Stimulated activated CD8-positive, alpha-beta memory T cell treated with anti-CD3 and anti-CD28 coated beads, Interleukin-4, amount 100 ng/mL, for 4 hours (primary cell): ENCODE measurements around the gene LDB2.

Experiments
- DNase-seq, 2 donors: peaks; one replicate each; pipeline ENCODE4 v3.0.0-alpha.2; 2020; ENCODE audit warnings: low read depth in 2 of 2, low spot score in 1 of 2

Gene LDB2

DNA sequence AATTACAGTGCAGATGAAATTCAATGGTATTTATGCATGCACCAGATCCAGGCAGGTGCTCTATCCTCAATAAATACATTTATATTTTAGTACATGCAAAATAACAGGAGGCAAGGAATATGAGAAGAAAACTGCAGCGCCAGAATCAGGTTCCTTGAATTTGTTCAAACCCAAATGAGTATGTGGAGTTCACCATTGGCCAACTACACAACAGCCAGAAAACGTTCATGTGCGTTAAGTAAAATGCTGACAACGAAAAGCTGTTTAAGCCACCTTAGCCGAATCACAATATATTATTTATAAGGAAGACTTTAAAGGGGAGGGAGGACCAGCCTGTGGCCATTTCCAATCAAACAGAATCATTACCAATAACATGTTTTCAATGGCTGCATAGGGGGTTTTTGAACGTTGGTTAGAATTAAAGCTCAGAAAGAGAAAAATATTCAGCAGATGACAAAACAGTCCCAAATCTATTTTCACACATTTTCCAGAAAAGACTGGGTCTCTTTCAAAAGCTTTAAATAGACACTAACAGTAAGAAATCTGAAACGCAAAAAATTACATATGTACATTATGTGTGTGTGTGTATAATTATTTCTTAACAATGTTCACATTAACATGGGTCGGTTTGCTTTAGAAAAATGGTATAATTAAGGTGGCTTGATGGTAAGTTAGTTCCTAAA lies 171.9 kb downstream of the LDB2 start:
- DNase-seq = no peak

DNA sequence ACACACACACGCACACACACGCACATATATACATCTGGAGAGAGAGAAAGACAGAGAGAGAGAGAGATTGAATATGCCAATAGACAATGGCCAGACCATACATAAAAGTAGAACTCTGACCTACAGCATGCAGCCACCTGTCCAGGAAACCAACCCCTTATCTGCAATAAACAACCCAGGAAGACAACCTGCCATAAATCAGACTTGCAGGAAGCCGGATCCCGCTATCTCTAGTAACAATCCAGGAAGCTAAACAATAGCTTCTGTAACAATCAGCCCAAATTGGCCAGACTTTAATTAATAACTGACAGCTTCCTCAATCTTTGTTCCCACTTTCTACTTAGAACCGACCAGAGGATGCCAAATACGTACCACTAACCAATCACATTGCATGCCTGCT lies 173.2 kb downstream of the LDB2 start:
- no peak for DNase-seq

DNA sequence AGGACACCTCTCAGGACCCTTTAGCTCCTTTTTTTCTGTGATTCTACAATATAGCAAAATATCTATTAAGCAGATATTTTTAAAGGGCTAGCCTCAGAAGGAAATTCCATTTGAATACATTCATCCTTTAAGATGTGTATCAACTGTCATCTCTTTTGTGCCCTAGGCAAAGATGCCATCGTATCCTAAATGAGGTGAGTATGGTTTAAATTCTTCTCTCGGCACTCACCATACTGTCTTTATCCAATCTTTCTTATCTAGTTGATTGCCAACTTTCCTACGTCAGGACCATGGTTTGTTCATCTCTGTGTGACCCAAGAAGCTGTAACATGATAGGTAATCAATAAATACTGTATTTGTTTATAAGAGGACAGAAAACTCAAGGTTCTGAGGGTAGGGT lies 176.0 kb downstream of the LDB2 start:
- DNase-seq = no peak

DNA sequence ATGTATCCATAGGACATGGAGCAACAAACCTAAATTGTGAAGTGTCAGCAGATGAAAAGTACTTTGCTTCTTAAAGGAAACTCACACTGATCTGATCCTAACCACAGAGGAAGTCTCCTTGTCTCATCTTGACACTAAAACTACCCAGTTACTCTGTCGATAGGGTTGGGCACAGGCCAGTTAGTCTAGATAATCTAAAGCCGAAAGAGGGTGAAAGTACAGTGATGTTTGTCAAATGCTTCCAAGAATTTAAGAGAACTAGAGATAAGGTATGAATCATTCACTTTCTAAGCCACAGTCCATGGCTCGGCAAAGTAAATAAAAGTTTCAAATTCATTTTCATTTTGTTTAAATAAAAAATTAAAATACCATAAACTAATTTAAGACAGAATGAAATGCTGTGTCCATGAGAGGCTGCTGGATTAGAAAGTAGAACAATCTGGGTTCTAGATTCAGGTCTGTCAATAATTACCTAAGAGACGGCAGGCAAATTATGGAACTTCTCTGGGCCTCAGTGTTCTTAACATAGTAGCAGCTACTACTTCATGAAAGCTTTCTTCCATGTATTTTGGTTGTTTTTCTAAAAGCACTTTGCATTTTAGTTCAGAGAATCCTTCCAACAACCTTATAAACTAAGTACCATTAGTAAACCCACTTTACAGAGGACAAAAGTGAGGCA lies 176.7 kb downstream of the LDB2 start:
- DNase-seq = no peak

DNA sequence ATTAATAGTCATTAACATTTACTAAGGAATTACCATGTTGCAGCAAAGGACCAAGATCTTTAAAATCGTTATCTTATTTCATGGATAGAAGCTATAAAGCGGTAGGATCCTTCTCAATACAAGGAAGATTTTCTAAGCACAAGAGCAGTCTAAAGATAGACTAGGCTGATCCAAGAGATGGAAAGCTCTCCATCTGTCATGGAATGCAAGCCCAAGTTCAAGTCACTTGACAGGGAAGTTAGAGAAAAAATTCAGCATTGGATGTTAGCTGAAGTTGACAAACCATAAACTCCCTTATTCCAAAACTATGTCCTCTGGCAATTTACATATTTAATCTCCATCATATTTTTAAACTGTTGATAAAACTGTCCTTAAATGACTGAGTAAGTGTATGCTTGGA lies 177.7 kb downstream of the LDB2 start:
- no peak for DNase-seq

DNA sequence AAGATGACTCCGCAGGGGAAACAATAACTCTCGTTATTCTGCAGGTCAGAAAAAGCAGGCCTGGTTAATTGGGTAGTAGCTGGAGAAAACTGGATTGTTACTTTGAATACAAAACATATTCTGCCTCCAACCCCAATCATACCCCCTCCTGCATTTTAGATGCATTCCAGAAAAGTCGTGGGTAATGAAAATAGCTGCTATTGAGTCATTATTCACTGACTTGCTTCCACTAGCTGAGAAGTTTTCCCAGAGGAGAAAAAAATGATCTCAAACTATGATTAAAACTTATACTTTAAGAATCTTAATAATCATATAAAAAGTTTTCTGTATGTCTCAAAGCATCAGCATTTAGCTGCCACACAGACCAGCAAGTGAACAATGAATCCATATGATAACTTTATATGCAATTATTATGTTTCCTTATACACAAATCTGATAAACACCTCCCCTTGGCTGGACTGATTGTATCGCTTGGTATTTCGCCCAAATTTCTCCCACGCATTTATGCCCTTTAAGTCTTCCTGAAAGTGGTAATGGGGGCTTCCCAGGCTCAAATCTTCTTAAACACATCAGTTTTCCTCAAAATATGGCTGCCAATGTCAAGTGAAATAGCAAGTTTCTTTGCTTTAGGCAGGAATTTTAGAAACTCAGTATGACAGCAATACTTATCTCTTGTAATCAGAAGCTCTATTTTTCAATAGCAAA lies 181.0 kb downstream of the LDB2 start:
- DNase-seq = no peak

DNA sequence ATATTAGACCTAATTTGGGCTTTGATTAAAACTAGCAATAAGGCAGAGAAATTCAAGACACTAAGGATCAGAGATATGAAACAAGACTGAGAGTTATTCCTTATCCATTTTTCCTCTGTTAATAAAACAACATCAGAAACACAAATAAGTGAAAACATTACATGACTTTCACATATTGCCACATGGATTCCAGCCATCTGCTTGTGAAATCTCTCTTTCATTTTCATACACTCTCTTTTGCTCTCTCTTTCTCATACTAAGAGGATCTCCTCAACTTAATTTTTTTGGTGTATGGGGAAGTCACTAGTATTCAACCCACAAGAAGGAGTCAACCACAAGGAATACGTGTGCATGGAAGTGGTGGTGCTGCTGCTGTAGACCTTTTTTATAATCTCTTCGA lies 183.0 kb downstream of the LDB2 start:
- no peak for DNase-seq

DNA sequence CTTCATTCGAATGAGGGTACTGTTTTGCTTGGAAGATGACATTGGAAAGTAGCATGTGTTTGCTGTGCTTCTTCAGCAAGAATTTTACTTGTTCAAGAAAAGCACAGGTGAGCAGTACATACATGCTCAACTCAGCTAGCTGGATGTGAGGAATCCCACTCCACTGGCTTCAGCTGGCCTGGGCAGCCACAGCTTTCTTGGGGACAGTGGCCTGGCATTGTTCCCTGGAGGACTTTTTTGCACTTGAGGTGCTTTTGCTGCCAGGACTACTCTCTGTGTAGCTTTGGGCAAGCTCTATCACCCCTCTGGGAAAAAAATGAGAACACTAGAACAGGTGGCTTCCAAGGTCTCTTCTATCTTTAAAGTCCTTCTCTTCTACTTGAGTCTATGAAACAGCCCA lies 184.3 kb downstream of the LDB2 start:
- DNase-seq = no peak

DNA sequence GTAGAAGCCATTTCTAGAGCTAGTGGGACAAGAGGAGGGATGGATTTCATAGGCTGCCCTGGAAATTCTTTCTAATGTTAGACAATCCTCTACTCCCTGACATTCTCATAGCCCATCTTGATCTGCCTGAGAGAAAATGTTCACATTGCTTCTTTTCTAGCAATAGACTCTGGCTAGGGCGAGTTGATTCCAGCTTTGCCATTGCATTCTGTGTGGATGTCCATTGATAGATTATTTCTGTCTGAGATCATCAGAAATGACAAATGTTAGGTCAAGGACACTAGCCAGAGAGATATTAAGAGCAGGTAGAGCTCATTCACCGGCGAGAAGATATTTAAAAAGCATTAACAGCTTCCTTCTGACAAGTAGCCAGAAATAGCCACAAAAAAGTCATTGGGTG lies 184.7 kb downstream of the LDB2 start:
- DNase-seq = no peak

DNA sequence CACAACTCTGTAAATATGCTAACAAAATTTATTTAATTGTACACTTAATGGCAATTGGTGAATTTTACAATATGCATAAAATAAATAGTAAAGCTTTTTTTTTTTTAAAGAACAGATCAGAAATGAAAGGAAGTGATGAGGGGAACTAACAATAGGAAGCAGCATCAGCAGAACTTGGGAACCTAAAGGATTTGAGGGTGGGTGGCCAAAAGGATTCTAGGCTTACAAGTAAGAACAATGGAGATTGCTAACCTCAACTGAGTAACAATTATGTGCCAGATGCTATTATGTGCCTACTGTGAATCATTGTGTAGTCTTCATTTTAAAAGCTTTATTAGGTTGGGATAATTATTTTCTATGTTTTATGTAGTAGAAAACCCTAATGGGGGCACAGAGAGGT lies 185.2 kb downstream of the LDB2 start:
- DNase-seq = no peak

DNA sequence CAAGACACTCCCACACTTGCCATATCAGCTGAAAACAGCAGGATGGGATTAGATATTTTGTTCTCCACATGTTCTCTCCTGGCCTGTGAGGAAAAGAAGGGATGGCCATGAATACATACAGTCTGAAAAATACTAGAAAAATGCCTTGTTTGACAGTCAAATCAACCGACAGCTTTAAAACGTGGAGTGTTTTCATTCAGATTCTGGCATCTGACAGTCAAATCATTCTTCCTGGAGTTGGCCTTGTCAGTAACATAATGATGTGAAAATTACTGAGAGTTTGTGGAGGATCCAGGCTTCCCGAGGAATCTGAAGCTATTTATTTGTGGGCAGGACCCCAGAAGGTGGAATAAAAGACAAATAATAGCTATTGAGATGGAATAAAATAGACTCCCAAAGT lies 188.2 kb downstream of the LDB2 start:
- DNase-seq = no peak

DNA sequence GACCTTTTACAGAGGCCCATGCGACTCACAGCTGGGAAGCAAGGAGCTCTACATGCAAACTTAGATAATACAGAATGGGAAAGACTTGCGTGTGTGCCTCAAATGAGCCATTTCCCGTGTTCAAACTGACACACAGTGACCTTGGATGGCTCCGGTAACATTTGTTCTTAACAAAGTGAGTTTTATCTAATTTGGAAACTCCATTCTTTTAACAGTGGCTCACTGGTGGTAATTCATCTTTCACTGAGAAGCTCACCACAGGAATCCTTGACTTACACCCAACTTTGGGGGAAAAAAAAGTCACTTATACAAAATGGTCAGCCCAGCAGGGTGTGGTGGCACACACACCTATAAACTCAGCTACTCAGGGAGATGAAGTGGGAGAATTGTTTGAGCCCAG lies 190.6 kb downstream of the LDB2 start:
- no peak for DNase-seq

DNA sequence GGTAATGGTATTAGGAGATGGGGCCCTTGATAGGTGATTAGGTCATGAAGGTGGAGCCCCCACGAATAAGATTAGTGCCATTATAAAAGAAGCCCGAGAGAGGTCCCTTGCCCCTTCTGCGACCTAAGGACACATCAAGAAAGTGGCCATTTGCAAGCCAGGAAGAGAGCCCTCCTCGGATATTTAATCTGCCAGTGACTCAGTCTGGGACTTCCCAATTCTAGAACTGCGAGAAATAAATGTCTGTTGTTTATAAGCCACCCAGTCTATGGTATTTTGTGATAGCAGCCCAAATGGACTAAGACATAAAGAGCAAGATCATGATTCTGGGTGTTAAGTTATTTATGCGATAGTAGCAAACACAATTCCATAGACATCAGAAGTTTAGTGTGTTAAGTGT lies 192.2 kb downstream of the LDB2 start:
- DNase-seq = no peak

DNA sequence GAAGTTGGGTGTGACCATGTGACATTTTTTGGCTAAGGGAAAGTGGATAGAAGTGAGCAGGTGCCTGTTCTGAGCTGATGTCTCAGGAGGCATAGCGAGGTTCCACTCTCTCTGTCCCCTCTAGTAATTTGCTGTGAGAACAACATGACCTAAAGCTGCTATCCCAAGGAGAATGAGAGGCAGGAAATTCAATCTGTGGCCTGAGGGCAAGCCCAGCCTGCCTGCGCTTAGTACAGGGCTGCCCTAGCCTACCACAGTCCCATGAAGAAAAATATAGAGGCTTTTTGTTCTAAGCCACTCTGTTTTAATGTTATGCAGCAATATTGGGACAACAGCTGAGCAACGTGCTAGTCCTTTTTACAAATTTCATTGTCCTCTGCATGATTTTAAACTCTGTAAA lies 193.1 kb downstream of the LDB2 start:
- no peak for DNase-seq

DNA sequence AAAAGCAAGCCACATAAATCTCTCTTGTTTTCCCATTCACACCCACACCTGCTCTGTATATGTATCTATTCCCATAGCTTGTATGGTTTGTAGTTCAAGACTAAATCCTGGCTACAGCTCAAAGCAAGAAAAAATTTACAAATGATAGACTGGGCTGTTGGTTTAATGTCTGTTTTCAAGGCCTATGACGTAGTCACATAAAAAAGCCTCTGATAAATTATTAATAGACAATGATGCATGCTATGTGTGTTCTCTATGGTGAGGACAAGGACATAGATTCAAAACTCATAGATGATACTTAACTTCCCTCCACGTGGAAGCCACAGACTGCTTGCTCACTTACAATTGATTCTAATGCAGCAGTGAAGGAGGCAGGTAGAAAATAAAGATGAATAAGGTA lies 194.0 kb downstream of the LDB2 start:
- no peak for DNase-seq

DNA sequence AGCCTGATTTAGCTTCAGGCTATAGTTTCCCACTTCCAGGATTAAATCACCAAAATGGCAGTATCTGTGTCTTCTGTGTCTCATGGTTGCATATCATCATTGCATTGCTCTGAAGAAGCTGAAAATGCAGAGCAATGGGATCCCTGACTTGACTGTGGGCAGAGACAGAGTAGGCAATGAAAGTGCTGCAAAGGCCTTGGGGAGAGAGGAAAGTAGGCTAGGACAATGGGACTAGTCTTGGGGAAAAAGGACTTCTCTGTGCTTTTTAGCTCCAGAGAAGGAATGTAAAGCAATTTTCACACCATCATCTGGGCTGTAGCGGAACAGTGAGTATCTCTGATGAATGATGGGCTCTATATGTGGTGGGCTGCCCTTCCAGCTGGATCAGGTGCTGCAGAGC lies 202.5 kb downstream of the LDB2 start:
- no peak for DNase-seq

DNA sequence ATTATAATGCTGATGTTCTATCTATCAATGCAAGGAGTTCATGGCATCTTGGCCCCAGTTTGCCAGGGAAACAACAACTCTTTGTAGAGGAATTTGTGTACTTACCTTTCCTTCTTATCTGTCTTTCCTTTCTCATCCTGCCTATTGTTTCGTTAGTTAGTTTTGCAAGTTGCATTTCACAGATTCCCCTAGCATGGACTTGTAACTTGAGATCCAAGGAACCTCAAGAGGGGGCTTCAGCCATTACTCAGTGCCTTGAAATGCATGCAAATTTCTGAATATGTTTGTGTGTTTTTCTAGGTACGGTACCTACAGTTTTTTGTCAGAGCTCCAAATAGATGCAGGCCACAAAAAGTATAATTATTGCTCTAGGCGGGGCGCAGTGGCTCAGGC lies 203.6 kb downstream of the LDB2 start:
- no peak for DNase-seq

DNA sequence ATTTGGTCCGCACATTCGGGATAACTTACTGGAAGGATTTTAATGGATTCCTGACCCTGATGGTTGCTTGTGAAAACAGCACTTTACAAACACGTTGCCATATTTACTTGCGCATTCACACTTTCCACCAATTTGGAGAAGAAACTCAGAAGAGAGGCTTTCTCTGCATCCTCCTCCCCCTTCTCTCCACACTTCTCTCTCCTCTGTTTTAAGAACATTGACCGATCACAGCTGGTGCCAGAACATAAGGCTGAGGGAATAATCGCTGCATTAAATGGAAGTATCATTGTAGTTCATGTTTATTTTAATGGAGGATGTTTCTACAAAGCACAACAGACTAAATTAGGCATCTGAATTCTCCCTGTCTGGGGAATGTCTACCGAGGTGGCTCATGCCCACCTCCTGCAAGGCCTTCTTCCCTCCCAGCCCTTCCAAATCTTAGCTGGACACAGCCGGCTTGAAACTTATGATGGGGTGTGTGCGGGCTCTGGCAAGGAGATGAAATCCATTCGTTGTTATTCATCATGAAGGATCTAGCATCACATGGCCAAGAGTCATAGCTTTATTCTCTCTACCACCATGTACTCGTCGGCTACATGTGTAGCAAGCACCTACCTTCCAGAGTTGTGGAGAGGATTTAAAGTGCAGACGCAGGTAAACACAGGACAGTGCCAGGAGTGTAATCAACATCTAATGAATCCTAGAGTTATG lies 204.1 kb downstream of the LDB2 start:
- no peak for DNase-seq

DNA sequence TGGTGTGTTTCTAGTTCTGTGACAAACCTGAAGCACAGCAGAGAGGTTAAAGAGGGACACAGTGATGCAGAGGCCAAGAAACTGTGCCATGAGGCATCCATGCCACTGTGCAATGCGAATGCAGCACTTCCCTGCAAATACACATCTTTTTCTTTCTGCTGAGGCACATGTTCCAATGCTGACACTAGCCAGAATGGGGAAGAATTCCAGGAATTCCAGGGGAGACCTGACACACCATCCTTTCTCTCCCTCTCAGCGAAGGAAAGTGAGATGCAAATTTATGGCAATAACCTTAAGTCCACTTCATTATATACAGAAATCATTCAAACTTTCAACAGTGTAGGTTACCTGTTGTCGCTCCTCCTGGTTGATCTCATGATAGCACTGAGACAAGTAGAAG lies 204.8 kb downstream of the LDB2 start:
- no peak for DNase-seq

DNA sequence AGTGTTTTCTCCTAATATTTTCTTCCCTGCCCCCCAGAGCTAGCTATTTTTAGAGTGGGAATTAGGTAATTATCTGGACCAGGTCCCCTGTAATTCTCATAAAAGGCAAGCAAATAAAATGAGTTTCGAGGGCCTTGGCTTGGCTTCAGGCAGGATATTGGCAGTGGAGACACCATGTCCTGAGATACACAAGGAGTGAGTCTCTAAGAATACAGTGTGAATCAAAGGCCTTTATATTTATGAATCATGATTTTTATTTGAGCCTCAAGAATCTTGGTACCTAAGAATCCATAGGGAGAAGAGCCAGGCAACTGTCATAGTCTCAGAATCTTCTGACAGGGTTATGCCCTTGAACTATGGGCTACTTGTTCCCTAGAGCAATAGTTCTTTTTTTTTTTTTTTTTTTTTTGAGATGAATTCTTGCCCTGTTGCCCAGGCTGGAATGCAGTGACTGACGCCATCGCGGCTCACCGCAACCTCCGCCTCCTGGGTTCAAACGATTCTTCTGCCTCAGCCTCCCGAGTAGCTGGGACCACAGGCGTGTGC lies 205.4 kb downstream of the LDB2 start:
- DNase-seq = no peak

DNA sequence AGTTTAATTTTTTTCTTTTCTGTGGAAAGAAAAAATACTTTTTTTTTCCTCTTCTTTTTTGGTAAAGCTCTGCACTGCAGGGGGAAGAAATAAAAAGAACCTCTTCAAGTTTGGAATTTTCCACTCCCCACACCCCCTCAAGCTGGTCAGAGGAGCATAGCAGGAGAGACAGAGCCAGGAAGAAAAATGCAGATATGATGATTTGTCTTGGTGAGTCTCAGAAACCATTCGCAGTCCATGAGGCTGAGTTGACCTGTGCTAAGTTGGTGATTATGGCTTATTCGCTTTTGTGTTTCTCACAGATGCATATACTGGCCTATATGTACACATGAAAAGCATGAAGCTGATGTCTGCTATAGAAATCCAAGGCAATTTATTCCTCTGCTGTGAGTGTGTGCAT lies 205.9 kb downstream of the LDB2 start:
- no peak for DNase-seq

DNA sequence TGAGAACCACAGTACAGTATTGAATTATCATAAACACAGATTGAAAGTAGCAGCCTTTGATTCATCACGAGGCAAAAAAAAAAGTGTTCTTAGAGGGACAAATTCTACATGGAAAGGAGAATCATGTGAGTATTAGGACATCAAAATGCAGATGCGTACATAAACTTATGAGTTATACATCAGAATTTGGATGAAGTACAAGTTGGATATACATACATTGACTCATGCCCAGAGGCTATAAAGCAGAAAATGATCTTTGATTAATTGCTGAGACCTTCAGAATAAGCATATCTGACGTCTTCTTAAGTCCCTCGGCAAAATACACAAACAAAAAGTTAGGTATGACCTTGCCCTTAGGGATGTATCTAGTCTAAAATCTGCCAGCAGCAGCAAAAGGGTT lies 206.4 kb downstream of the LDB2 start:
- DNase-seq = no peak
